Heart right ventricle (tissue), 16 donors: Measurements from ENCODE around the gene PCNX3. TPM values are rescaled to one million over a fixed set of nuclear protein-coding genes. Genes with fewer than 3 reads are reported as not detected.

Experiments
- ATAC-seq, 8 donors: fragments of 200-7000 bp; cut with Tn5 transposase; one replicate each; pipeline ENCODE4 v1.9.1; 2020; ENCODE audit warnings: mild to moderate bottlenecking in 8 of 8, moderate library complexity in 8 of 8, moderate number of reproducible peaks in 1 of 8
- DNase-seq, 2 donors: peaks; one replicate each; pipeline ENCODE4 v3.0.0-alpha.2; 2020
- H3K27ac ChIP-seq, 10 donors: fragments of 200-600 bp; sonication (generic) in 2 of 10; one replicate each; pipeline versions ENCODE4 v1.5.0 to v1.8.0; 2020 to 2022; ENCODE audit warnings: mild to moderate bottlenecking in 3 of 10
- H3K27me3 ChIP-seq, 7 donors: fragments of 200-600 bp; one replicate each; pipeline ENCODE4 v1.8.0; 2021 to 2022; ENCODE audit warnings: mild to moderate bottlenecking in 2 of 7
- H3K36me3 ChIP-seq, 9 donors: fragments of 200-600 bp; sonication (generic) in 1 of 9; one replicate each; pipeline versions ENCODE4 v1.5.0 to v1.8.0; 2020 to 2022; ENCODE audit warnings: mild to moderate bottlenecking in 2 of 9
- H3K4me1 ChIP-seq, 9 donors: fragments of 200-600 bp; sonication (generic) in 1 of 9; one replicate each; pipeline versions ENCODE4 v1.5.0 to v1.8.0; 2020 to 2022; ENCODE audit warnings: mild to moderate bottlenecking in 4 of 9
- H3K4me3 ChIP-seq, 10 donors: fragments of 200-600 bp; sonication (generic) in 2 of 10; one replicate each; pipeline versions ENCODE4 v1.5.0 to v1.8.0; 2020 to 2022; ENCODE audit warnings: mild to moderate bottlenecking in 7 of 10, moderate library complexity in 2 of 10
- H3K9me3 ChIP-seq, 11 donors: fragments of 200-600 bp in 10 of 11; sonication (generic) in 2 of 11; one replicate each; pipeline versions ENCODE4 v1.5.0 to v1.8.0; 2013 to 2022; ENCODE audit warnings: mild to moderate bottlenecking in 2 of 11, control low read depth in 1 of 11, moderate library complexity in 1 of 11
- CTCF ChIP-seq, 9 donors: fragments of 200-600 bp; sonication (generic) in 2 of 9; IDR thresholded peaks; one replicate each; pipeline versions ENCODE4 v1.5.0 to v1.8.0; 2021 to 2022; ENCODE audit warnings: antibody characterized with exemption in 9 of 9, mild to moderate bottlenecking in 5 of 9, moderate library complexity in 1 of 9
- WGBS, 2 donors: extraction: QIAGEN DNeasy Blood & Tissue Kit; methylation state at CpG; one replicate each; pipeline ENCODE4 v1.1.7; 2013; ENCODE audit warnings: inconsistent platforms in 1 of 2; 5-methylcytosine and 5-hydroxymethylcytosine counted together
- intact Hi-C, 10 donors: fragments of 100-400 bp; cut with DNase I; formaldehyde crosslinking; loops; one replicate each; pipeline versions ENCODE4 v1.11.1 to v1.14.2; 2022
- polyA plus RNA-seq, 2 donors: library from polyadenylated mRNA; stranded (reverse); fragments of 200-250 nt; gene quantifications; one replicate each; pipeline ENCODE4 v1.2.3, GENCODE V29; 2013
- total RNA-seq, 10 donors: library from RNA; stranded (reverse); fragmentation: NEBNext Ultra II Directional in 3 of 10; extraction: Animal tissue kit (Norgen Biotek cat#: 25700) in 3 of 10; gene quantifications; one replicate each; pipeline versions ENCODE4 v1.2.1 to v1.2.4, GENCODE V29; 2021 to 2023
- donor health status: Arrhythmogenic right ventricular cardiomyopathy.
- donor health status: ischemic (EF 13 %, LVEDD 7.1; RV severe dilation, severe dysfunction).
- donor health status: healthy with polysubstance abuse.
- donor health status: DM: no; HTN: yes; CAD: no.
- donor health status: DM: no; HTN: no; CAD: no.
- donor health status: ischemic (EF 25% LVEDD 6.9; RV normal size, moderate dysfunction).
- donor health status: ischemic (EF 25% LVEDD 5.7; RV mildly dilated, moderate dysfunction).
- donor health status: healthy.
- donor health status: DM: yes; HTN: yes; CAD: no.
- donor health status: Ischemic cardiomyopathy.
- donor health status: ischemic (EF 35%, LVEDD 5.7; RV mildly dilated, moderate dysfunction).
- donor health status: nonischemic (EF 11% LVEDD 7.7; RV severe dilation, severe dysfunction).
- donor health status: DM: yes; HTN: yes; CAD: no.
- donor health status: PGD.
- donor health status: ischemic (EF 29% LVEDD 5.4; RV normal size, mild dysfunction).
- donor health status: nonischemic (EF 23%, LVEDD 6.1; RV moderate dilation, normal function).

Gene PCNX3
- total and polyA plus RNA-seq, 12 donors = 9.4 to 16.9 (median 11.7) TPM

- intact Hi-C loops = no loop called here
- Histone ChIP-seq H3K9me3 (no peaks in the 10 kb centered on the region), H3K36me3 (peaks cover 0 to 79% (median 34%) of the 10 kb centered on the region in 9 donors), H3K4me3 (no peak overlapping the region), H3K27me3 (no peaks in the 10 kb centered on the region), H3K27ac (no peak overlapping the region), H3K4me1 (peaks cover 0 to 26% (median 7%) of the 10 kb centered on the region in 9 donors)
- no peak for ATAC-seq
- no peak for DNase-seq
- 87 to 88% methylated on average over 49 of the region's 49 CpGs for WGBS, 2 donors
- no peak for TF ChIP-seq CTCF (IDR thresholded peaks at IDR 0.05)
Measured at GRCh38 chr11:65599216-65599954, 16.2 kb upstream of the PCNX3 start.

GRCh38 chr11:65599955-65600246 is 15.7 kb upstream of the PCNX3 start:
- Histone ChIP-seq H3K36me3 (peaks cover 0 to 84% (median 38%) of the 10 kb centered on the region in 9 donors), H3K4me3 (no peak overlapping the region), H3K27me3 (no peaks in the 10 kb centered on the region), H3K4me1 (peaks cover 0 to 23% (median 7%) of the 10 kb centered on the region in 9 donors), H3K27ac (no peak overlapping the region), H3K9me3 (no peaks in the 10 kb centered on the region)
- intact Hi-C loops = no loop called here
- TF ChIP-seq CTCF (IDR thresholded peaks at IDR 0.05) = no peak
- DNase-seq (no peak), ATAC-seq (peak in 1 of 8 donors; percentile 5)
- 97 to 99% methylated on average over 6 of the region's 6 CpGs for WGBS, 2 donors

- Histone ChIP-seq H3K36me3 (peaks cover 0 to 100% (median 40%) of the 10 kb centered on the region in 9 donors), H3K9me3 (no peaks in the 10 kb centered on the region), H3K27me3 (no peaks in the 10 kb centered on the region), H3K4me3 (no peak overlapping the region), H3K4me1 (peaks cover 14 to 46% (median 25%) of the 10 kb centered on the region in 9 donors), H3K27ac (no peak overlapping the region)
- intact Hi-C loops = no loop called here
- 95 to 100% methylated on average over 1 of the region's 1 CpG for WGBS, 2 donors
- ATAC-seq = no peak
- no peak for DNase-seq
- no peak for TF ChIP-seq CTCF (IDR thresholded peaks at IDR 0.05)
Measured at GRCh38 chr11:65604258-65604657, 11.3 kb upstream of the PCNX3 start.

GRCh38 chr11:65606876-65607613 is 8.5 kb upstream of the PCNX3 start:
- Histone ChIP-seq H3K27ac (peak overlapping the region in 9 of 10 donors; percentile 39 to 90 (median 82)), H3K4me1 (peaks cover 27 to 73% (median 47%) of the 10 kb centered on the region in 9 donors), H3K36me3 (peaks cover 0 to 91% (median 40%) of the 10 kb centered on the region in 9 donors), H3K4me3 (peak overlapping the region in 9 of 10 donors; percentile 12 to 49 (median 42)), H3K27me3 (no peaks in the 10 kb centered on the region), H3K9me3 (no peaks in the 10 kb centered on the region)
- peak in 1 of 9 donors; percentile 16 for TF ChIP-seq CTCF (IDR thresholded peaks at IDR 0.05)
- DNase-seq = peak; percentile 93 to 96
- peak; percentile 92 to 96 (median 94) for ATAC-seq
- intact Hi-C loops = loop anchor here in 3 of 10 donors (5.0 kb wide), 2 partner anchors 35 to 65 kb away; partner anchors contain the start of genes FAM89B (in 2 of the 3) and ZNRD2 (in 2 of the 3)
- 12 to 21% methylated on average over 65 to 67 of the region's 67 CpGs for WGBS, 2 donors
